Psoas muscle (tissue), 8 donors: ENCODE measurements around the gene PTPRM. TPM values are rescaled to one million over a fixed set of nuclear protein-coding genes. Genes with fewer than 3 reads are reported as not detected.

ENCODE experiments used
- ATAC-seq, 4 donors: fragments of 200-7000 bp; cut with Tn5 transposase; one replicate each; pipeline ENCODE4 v1.9.1; 2020; ENCODE audit warnings: moderate library complexity in 3 of 4, mild to moderate bottlenecking in 2 of 4
- DNase-seq, 2 donors: peaks; one replicate each; pipeline ENCODE4 v3.0.0-alpha.2; 2020
- H3K27ac ChIP-seq: fragments of 200-600 bp; one replicate; pipeline ENCODE4 v1.8.0; 2022
- H3K27me3 ChIP-seq, 3 donors: fragments of 200-600 bp in 1 of 3; one replicate each; pipeline versions ENCODE4 v1.6.1 to v1.8.0; 2013 to 2022; ENCODE audit warnings: low read length in 2 of 3, mild to moderate bottlenecking in 2 of 3, moderate library complexity in 1 of 3; ENCODE audit not compliant: insufficient read depth in 3 of 3
- H3K36me3 ChIP-seq, 2 donors: fragments of 200-600 bp in 1 of 2; one replicate each; pipeline versions ENCODE4 v1.6.1 to v1.8.0; 2013 to 2022; ENCODE audit warnings: low read depth in 1 of 2, mild to moderate bottlenecking in 1 of 2, moderate library complexity in 1 of 2; ENCODE audit not compliant: insufficient read depth in 1 of 2
- H3K4me1 ChIP-seq: fragments of 200-600 bp; one replicate; pipeline ENCODE4 v1.8.0; 2022
- H3K4me3 ChIP-seq: fragments of 200-600 bp; one replicate; pipeline ENCODE4 v1.8.0; 2022; ENCODE audit warnings: mild to moderate bottlenecking
- H3K9me3 ChIP-seq: fragments of 200-600 bp; one replicate; pipeline ENCODE4 v1.8.0; 2022
- CTCF ChIP-seq: fragments of 200-600 bp; IDR thresholded peaks from one replicate; pipeline ENCODE4 v1.8.0; 2022; ENCODE audit warnings: antibody characterized with exemption
- WGBS, 3 donors: extraction: QIAGEN DNeasy Blood & Tissue Kit; methylation state at CpG; one replicate each; pipeline versions ENCODE4 v1.1.6 to v1.1.7; 2013; 5-methylcytosine and 5-hydroxymethylcytosine counted together
- intact Hi-C, 2 donors: fragments of 100-400 bp; cut with DNase I; formaldehyde crosslinking; loops; one replicate each; pipeline versions ENCODE4 v1.11.0 to v1.14.2; 2022
- polyA plus RNA-seq, 3 donors: library from polyadenylated mRNA; stranded (reverse); fragments of 200-250 nt; gene quantifications; one replicate each; pipeline ENCODE4 v1.2.3, GENCODE V29; 2013
- total RNA-seq, 4 donors: library from RNA; stranded (reverse); fragmentation: NEBNext Ultra II Directional in 2 of 4; extraction: Animal tissue kit (Norgen Biotek cat#: 25700) in 2 of 4; gene quantifications; one replicate each; pipeline versions ENCODE4 v1.2.1 to v1.2.4, GENCODE V29; 2021 to 2023
- donor health status: healthy with polysubstance abuse.
- donor health status: DM: no; HTN: no; CAD: no; lungs with moderate emphysema.
- donor health status: Bipolar disorder and iron deficiency.
- donor health status: healthy.
- donor health status: DM: yes; HTN: yes; CAD: no.
- donor health status: DM: no; HTN: no; CAD: no.
- donor health status: DM: no; HTN: no; CAD: no.
- donor health status: DM: yes; HTN: yes; CAD: no.

PTPRM gene
- total and polyA plus RNA-seq, 7 donors = 27.4 to 78.9 (median 39.0) TPM

GRCh38 chr18:7557973-7558372 lies 9.1 kb upstream of the PTPRM start:
- no peaks in the 10 kb centered on the region for H3K27me3 ChIP-seq
- no peak overlapping the region for H3K4me3 ChIP-seq
- no peaks in the 10 kb centered on the region for H3K9me3 ChIP-seq
- ATAC-seq (peak in 1 of 4 donors; percentile 34), DNase-seq (no peak)
- no peaks in the 10 kb centered on the region for H3K36me3 ChIP-seq
- intact Hi-C loops = no loop called here
- H3K4me1 ChIP-seq = no peaks in the 10 kb centered on the region
- no peak for TF ChIP-seq CTCF
- peak overlapping the region; percentile 53 for H3K27ac ChIP-seq
- 66 to 80% (median 75%) methylated on average over 2 of the region's 2 CpGs for WGBS, 3 donors

- Histone ChIP-seq H3K36me3 (no peaks in the 10 kb centered on the region), H3K9me3 (no peaks in the 10 kb centered on the region), H3K27me3 (no peaks in the 10 kb centered on the region), H3K4me1 (no peaks in the 10 kb centered on the region), H3K4me3 (no peak overlapping the region), H3K27ac (no peak overlapping the region)
- intact Hi-C loops = no loop called here
- DNase-seq (no peak), ATAC-seq (no peak)
- 91 to 97% (median 93%) methylated on average over 2 of the region's 2 CpGs for WGBS, 3 donors
- no peak for TF ChIP-seq CTCF
These were observed 8.3 kb upstream of the PTPRM start for GRCh38 chr18:7558769-7559168.

- no peak for TF ChIP-seq CTCF
- ATAC-seq (no peak), DNase-seq (no peak)
- Histone ChIP-seq H3K27me3 (no peaks in the 10 kb centered on the region), H3K4me1 (no peaks in the 10 kb centered on the region), H3K27ac (no peak overlapping the region), H3K4me3 (no peak overlapping the region), H3K9me3 (no peaks in the 10 kb centered on the region), H3K36me3 (no peaks in the 10 kb centered on the region)
- intact Hi-C loops = loop anchor here in 1 of 2 donors (10.0 kb wide), 2 partner anchors 185 to 395 kb away; no protein-coding TSS in a partner anchor
- WGBS, 3 donors = 71 to 87% (median 73%) methylated on average over 4 of the region's 4 CpGs
These were observed 7.3 kb upstream of the PTPRM start for GRCh38 chr18:7559709-7560319.

- 64 to 70% (median 69%) methylated on average over 7 of the region's 7 CpGs for WGBS, 3 donors
- Histone ChIP-seq H3K27ac (no peak overlapping the region), H3K9me3 (no peaks in the 10 kb centered on the region), H3K36me3 (no peaks in the 10 kb centered on the region), H3K27me3 (no peaks in the 10 kb centered on the region), H3K4me3 (no peak overlapping the region), H3K4me1 (peaks cover 10% of the 10 kb centered on the region)
- DNase-seq (no peak), ATAC-seq (no peak)
- no peak for TF ChIP-seq CTCF
- intact Hi-C loops = loop anchor here in 1 of 2 donors (10.0 kb wide), 2 partner anchors 187 to 393 kb away; no protein-coding TSS in a partner anchor
These were observed 5.1 kb upstream of the PTPRM start for GRCh38 chr18:7561909-7562460.
